Measurements from ENCODE around the gene ARFGEF3. TPM values are rescaled to one million over a fixed set of nuclear protein-coding genes. Genes with fewer than 3 reads are reported as not detected.

The ARFGEF3 gene
- total RNA-seq, 2 donors from 2014 or later: 1.7 to 3.7 TPM

DNA sequence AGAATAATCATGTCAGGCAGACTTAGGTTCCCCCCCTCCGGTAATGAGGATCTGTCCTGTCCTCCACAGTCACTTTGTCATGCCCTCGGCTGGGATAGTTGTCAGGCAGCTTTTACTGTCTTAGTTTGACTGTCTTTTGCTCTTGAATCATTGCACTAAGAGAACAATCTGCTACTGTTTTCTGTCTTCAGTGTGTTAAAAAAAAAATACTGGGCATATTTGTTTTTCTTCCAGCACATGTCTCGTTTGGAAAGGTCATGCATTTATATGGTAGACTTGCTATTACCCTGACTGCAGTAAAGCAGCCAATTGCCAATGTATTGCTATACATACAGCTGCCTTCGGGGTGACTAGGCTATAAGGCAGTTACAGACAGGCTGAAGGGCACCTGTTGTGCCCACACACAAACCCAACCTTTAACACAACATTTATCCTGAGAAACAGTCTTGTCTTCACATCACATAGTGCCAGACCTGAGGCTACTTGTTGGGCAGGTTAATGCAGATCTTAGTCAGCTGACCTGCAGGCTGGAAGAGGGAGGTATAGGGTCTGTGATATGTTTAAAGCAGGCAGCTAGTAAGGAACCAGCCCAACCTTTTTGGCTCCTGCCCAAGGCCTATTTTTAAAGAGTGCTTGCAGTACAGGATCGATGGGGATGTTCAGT, 26.7 kb downstream of the ARFGEF3 start:
- H3K4me3 ChIP-seq: no peak overlapping the region
- TF ChIP-seq, protein P1, sequence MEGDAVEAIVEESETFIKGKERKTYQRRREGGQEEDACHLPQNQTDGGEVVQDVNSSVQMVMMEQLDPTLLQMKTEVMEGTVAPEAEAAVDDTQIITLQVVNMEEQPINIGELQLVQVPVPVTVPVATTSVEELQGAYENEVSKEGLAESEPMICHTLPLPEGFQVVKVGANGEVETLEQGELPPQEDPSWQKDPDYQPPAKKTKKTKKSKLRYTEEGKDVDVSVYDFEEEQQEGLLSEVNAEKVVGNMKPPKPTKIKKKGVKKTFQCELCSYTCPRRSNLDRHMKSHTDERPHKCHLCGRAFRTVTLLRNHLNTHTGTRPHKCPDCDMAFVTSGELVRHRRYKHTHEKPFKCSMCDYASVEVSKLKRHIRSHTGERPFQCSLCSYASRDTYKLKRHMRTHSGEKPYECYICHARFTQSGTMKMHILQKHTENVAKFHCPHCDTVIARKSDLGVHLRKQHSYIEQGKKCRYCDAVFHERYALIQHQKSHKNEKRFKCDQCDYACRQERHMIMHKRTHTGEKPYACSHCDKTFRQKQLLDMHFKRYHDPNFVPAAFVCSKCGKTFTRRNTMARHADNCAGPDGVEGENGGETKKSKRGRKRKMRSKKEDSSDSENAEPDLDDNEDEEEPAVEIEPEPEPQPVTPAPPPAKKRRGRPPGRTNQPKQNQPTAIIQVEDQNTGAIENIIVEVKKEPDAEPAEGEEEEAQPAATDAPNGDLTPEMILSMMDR (IDR thresholded peaks at IDR 0.05): no peak
- no peaks in the 10 kb centered on the region for H3K4me1 ChIP-seq
- no peak overlapping the region for H3K27ac ChIP-seq
- no peaks in the 10 kb centered on the region for H3K9me3 ChIP-seq
- no peaks in the 10 kb centered on the region for H3K27me3 ChIP-seq
- no peak for DNase-seq (ENCODE audit: low spot score)
- H3K36me3 ChIP-seq: no peaks in the 10 kb centered on the region

DNA sequence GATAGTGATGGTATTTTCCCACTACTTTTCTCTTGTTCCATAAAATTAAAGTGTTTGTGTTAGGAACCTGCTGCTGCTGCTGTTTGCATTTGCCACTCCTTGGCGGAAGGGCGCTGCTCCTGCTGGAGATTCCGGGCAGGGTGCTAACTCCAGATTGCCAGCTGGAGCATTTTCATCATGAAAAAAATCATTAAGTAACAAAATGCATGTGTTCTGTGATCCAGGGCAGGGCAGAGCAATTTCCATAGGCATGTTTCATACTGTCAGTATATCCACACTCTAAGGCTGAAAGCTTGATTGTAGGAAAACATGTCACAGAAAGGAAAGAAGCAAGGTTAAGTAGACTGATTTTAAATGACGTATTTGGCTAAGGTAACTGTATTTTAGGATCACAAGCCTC, 32.5 kb downstream of the ARFGEF3 start:
- H3K27ac ChIP-seq: no peak overlapping the region
- no peaks in the 10 kb centered on the region for H3K36me3 ChIP-seq
- no peak overlapping the region for H3K4me3 ChIP-seq
- no peaks in the 10 kb centered on the region for H3K4me1 ChIP-seq
- TF ChIP-seq, protein P1 (IDR thresholded peaks at IDR 0.05): no peak
- H3K27me3 ChIP-seq: no peaks in the 10 kb centered on the region
- DNase-seq (ENCODE audit: low spot score): no peak
- no peaks in the 10 kb centered on the region for H3K9me3 ChIP-seq

DNA sequence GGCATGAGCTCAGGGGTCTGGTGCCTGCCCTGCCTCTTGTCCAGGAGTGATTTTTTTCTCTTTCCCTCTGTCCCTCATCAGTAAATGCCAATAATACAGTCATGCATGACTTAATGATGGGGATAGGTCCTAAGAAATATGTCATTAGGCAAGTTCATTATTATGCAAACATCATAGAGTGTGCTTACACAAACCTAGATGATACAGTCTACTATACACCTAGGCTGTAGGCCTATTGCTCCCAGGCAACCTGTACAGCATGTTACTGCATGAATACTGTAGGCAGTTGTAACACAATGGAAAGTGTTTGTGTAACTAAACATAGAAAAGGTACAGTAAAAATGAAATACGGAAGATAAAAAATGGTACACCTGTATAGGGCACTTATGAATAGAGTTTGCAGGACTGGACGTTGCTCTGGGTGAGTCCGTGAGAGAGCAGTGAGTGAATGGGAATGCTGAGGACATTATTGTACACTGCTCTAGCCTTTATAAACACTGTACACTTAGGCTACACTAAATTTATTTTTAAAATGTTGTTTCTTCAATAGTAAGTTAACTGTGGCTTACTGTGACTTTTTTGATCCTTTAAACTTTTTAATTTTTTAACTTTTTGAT, 34.5 kb downstream of the ARFGEF3 start:
- Histone ChIP-seq H3K27me3 (no peaks in the 10 kb centered on the region), H3K27ac (no peak overlapping the region), H3K9me3 (no peaks in the 10 kb centered on the region), H3K4me1 (no peaks in the 10 kb centered on the region), H3K36me3 (no peaks in the 10 kb centered on the region), H3K4me3 (no peak overlapping the region)
- no peak for DNase-seq (ENCODE audit: low spot score)
- TF ChIP-seq, protein P1 (IDR thresholded peaks at IDR 0.05): no peak

DNA sequence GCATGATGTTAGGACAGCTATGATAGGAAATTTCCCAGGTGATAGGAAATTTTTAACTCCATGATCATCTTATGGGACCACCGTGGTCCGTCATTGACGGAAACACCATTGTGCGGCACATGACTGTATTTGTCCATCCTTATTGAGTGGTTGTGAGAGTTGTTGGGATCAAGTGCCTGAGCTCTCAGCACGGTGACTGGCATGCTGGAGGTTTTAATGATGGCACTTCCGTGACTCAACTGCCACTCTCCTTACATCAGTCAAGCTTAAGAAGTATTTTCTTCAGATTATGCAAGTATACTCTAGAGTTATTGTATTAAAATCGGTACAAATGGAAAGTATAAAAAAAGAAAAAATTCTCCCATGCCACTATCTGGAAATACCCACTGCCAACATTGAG, 35.8 kb downstream of the ARFGEF3 start:
- H3K4me1 ChIP-seq: no peaks in the 10 kb centered on the region
- no peaks in the 10 kb centered on the region for H3K36me3 ChIP-seq
- no peak overlapping the region for H3K4me3 ChIP-seq
- no peaks in the 10 kb centered on the region for H3K27me3 ChIP-seq
- DNase-seq (ENCODE audit: low spot score): no peak
- TF ChIP-seq, protein P1 (IDR thresholded peaks at IDR 0.05): no peak
- H3K9me3 ChIP-seq: no peaks in the 10 kb centered on the region
- H3K27ac ChIP-seq: no peak overlapping the region

DNA sequence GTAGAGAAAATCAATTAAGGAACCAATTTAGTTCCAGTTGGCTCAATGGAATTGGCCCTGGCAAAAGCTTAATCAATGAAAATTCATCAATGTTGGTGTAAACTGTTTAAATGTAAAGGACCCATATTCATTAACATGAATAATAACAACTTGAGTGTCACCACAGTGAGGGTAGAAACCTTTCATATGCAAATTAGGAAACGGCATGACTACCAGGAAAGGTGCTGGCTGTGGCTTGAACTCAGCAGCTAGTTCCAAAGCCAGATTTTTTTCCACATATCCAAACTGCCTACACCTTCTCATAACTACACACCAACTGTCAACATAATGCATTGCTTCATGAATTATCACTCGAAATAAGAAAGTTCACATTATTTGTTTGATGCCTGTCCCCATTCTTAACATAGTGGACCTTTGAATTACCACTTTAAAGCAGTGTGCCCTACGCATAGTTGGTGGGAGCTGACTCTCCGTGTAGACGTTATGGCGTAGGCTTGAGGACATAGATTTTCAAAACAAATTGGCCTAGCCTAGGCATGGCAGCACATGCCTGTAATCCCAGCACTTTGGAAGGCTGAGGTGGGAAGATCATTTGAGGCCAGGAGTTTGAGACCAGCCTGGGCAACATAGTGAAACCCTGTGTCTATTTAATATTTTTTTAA, 36.8 kb downstream of the ARFGEF3 start:
- H3K4me1 ChIP-seq: no peaks in the 10 kb centered on the region
- no peaks in the 10 kb centered on the region for H3K27me3 ChIP-seq
- H3K4me3 ChIP-seq: no peak overlapping the region
- TF ChIP-seq, protein P1 (IDR thresholded peaks at IDR 0.05): no peak
- DNase-seq (ENCODE audit: low spot score): no peak
- H3K36me3 ChIP-seq: no peaks in the 10 kb centered on the region
- H3K27ac ChIP-seq: no peak overlapping the region
- H3K9me3 ChIP-seq: no peaks in the 10 kb centered on the region

Measured in right atrium auricular region (tissue), 2 donors.